ENCODE data around the gene BPIFA2. TPM values are rescaled to one million over a fixed set of nuclear protein-coding genes. Genes with fewer than 3 reads are reported as not detected.

BPIFA2 gene
- total and polyA plus RNA-seq, 12 donors: not detected

GRCh38 chr20:33124261-33124660, 43.7 kb upstream of the BPIFA2 start:
- H3K27ac ChIP-seq: no peak overlapping the region
- no peak overlapping the region for H3K4me3 ChIP-seq
- TF ChIP-seq, protein P1, sequence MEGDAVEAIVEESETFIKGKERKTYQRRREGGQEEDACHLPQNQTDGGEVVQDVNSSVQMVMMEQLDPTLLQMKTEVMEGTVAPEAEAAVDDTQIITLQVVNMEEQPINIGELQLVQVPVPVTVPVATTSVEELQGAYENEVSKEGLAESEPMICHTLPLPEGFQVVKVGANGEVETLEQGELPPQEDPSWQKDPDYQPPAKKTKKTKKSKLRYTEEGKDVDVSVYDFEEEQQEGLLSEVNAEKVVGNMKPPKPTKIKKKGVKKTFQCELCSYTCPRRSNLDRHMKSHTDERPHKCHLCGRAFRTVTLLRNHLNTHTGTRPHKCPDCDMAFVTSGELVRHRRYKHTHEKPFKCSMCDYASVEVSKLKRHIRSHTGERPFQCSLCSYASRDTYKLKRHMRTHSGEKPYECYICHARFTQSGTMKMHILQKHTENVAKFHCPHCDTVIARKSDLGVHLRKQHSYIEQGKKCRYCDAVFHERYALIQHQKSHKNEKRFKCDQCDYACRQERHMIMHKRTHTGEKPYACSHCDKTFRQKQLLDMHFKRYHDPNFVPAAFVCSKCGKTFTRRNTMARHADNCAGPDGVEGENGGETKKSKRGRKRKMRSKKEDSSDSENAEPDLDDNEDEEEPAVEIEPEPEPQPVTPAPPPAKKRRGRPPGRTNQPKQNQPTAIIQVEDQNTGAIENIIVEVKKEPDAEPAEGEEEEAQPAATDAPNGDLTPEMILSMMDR (IDR thresholded peaks at IDR 0.05): no peak
- TF ChIP-seq POLR2A (IDR thresholded peaks at IDR 0.05): no peak
- 54 to 73% (median 56%) methylated on average over 2 of the region's 2 CpGs for WGBS, 4 donors
- H3K36me3 ChIP-seq (replicated peaks in 1 of 2): no peaks in the 10 kb centered on the region
- peak in 2 of 7 donors; percentile 28 for DNase-seq
- no peaks in the 10 kb centered on the region for H3K27me3 ChIP-seq
- no peaks in the 10 kb centered on the region for H3K9me3 ChIP-seq (replicated peaks in 1 of 3)
- H3K4me1 ChIP-seq (replicated peaks in 1 of 2): peaks cover 0 to 8% of the 10 kb centered on the region in 2 donors
- intact Hi-C loops (cut with DNase I): no loop called here

DNA sequence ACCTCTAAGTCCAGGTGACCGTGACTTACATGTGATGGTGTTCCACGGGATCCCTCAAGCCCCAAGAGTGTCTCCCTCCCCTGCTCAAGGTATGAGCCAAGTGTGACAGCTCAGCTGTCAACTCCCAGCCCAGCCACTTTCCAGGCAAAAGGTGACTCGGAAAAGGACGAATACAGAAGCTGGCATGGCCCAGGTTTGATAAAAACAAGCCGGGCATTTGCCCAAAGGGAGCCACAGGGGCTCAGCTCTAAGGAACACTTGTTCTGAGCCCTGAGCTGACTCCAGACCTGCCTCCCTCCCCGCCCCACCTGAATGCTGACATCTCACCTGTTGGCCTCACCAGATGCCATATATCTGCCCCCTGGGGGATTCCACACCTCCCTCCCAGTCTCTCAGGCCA, 43.0 kb upstream of the BPIFA2 start:
- H3K9me3 ChIP-seq (replicated peaks in 1 of 3): no peaks in the 10 kb centered on the region

DNA sequence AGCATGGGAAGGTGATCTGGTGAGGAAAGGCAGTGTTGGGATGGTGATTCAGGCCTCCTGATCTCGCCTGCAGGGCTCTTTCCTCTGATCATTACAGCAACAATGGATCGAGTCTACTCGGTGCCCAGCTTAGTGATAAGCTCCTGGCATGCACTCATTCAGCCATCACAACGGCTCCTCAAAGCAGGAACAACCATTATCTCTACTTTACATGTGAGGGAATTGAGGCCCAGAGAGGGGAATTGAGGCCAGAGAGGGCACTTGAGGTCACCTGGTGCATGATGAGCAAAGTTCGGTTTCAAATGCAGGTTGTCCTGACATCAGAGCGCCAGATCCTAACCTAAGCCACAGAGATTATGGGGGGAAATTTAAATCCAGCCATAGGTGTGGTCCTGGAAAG, 42.0 kb upstream of the BPIFA2 start:
- Histone ChIP-seq H3K4me1 (replicated peaks in 1 of 2) (peaks cover 0 to 8% of the 10 kb centered on the region in 2 donors), H3K27me3 (no peaks in the 10 kb centered on the region), H3K36me3 (replicated peaks in 1 of 2) (no peaks in the 10 kb centered on the region), H3K27ac (no peak overlapping the region), H3K4me3 (no peak overlapping the region), H3K9me3 (replicated peaks in 1 of 3) (no peaks in the 10 kb centered on the region)
- TF ChIP-seq, protein P1 (IDR thresholded peaks at IDR 0.05): no peak
- no peak for TF ChIP-seq POLR2A (IDR thresholded peaks at IDR 0.05)
- DNase-seq: no peak
- 62 to 80% (median 71%) methylated on average over 6 of the region's 6 CpGs for WGBS, 4 donors
- intact Hi-C loops (cut with DNase I): no loop called here

More for the DNA sequence above, 43.0 kb upstream of the BPIFA2 start:
- no peak for DNase-seq
- Histone ChIP-seq H3K4me1 (replicated peaks in 1 of 2) (peaks cover 0 to 8% of the 10 kb centered on the region in 2 donors), H3K4me3 (no peak overlapping the region), H3K27me3 (no peaks in the 10 kb centered on the region), H3K27ac (no peak overlapping the region), H3K36me3 (replicated peaks in 1 of 2) (no peaks in the 10 kb centered on the region)
- 74 to 97% (median 84%) methylated on average over 5 to 6 of the region's 6 CpGs for WGBS, 4 donors
- intact Hi-C loops (cut with DNase I): no loop called here
- TF ChIP-seq, protein P1 (IDR thresholded peaks at IDR 0.05): no peak
- no peak for TF ChIP-seq POLR2A (IDR thresholded peaks at IDR 0.05)

DNA sequence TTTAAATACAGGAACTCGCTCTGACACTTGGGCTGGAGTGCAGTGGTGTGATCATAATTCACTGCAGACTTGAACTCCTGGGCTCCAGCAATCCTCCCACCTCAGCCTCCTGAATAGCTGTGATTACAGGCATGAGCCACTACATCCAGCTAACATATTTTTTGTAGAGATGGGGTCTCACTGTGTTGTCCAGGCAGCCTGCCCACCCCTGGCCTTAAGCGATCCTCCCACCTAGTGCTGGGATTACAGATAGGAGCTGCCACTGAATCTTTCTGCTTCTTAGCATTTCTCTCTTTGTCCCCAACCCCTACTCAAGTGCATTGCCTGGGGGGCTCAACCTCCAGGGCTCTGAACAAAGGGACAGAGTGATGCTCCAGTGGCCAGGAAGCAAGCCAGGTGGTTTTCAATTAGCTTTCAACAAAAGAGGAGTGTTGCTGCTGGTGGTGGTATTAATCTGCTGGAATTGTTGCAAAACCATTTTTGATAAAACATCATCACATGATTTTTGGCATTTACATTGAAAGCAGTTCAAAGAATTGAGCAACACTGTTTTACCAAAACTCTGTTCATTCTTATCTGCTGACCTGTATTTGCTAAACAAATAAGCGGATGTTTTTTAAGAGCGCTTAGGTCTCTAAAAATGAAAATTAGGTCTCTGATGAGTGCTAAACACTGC, 40.4 kb upstream of the BPIFA2 start:
- peak in 2 of 7 donors; percentile 9 to 32 for DNase-seq
- no peaks in the 10 kb centered on the region for H3K27me3 ChIP-seq
- intact Hi-C loops (cut with DNase I): no loop called here
- peaks cover 0 to 8% of the 10 kb centered on the region in 2 donors for H3K4me1 ChIP-seq (replicated peaks in 1 of 2)
- 62 to 69% (median 65%) methylated on average over 4 of the region's 4 CpGs for WGBS, 4 donors
- H3K27ac ChIP-seq: no peak overlapping the region
- no peak overlapping the region for H3K4me3 ChIP-seq
- no peaks in the 10 kb centered on the region for H3K9me3 ChIP-seq (replicated peaks in 1 of 3)
- H3K36me3 ChIP-seq (replicated peaks in 1 of 2): no peaks in the 10 kb centered on the region
- no peak for TF ChIP-seq POLR2A (IDR thresholded peaks at IDR 0.05)
- TF ChIP-seq, protein P1 (IDR thresholded peaks at IDR 0.05): no peak

All from adrenal gland (tissue), 12 donors.